Measurements from ENCODE around the gene DRAXIN. TPM values are rescaled to one million over a fixed set of nuclear protein-coding genes. Genes with fewer than 3 reads are reported as not detected.

DRAXIN gene
- polyA plus RNA-seq, 3 donors from 2014 or later = 0.29 to 0.94 (median 0.58) TPM

- Mint-ChIP-seq H3K27me3 (ENCODE audit: low read depth in 3 of 3) (peaks cover 2 to 6% (median 4%) of the 10 kb centered on the region in 3 donors), H3K9me3 (no peaks in the 10 kb centered on the region), H3K4me1 (peaks cover 16 to 21% of the 10 kb centered on the region in 2 donors), H3K4me3 (peak overlapping the region; percentile 66 to 98 (median 95)), H3K36me3 (no peaks in the 10 kb centered on the region), H3K27ac (peak overlapping the region in 3 of 6 donors; percentile 30 to 89 (median 61))
- DNase-seq = no peak
Measured at GRCh38 chr1:11682287-11682771, 9.2 kb upstream of the DRAXIN start.

GRCh38 chr1:11682799-11683198 lies 8.7 kb upstream of the DRAXIN start:
- peaks cover 16 to 21% of the 10 kb centered on the region in 2 donors for H3K4me1 Mint-ChIP-seq
- H3K27ac Mint-ChIP-seq = no peak overlapping the region
- H3K9me3 Mint-ChIP-seq = no peaks in the 10 kb centered on the region
- H3K4me3 Mint-ChIP-seq = no peak overlapping the region
- peaks cover 2 to 6% (median 4%) of the 10 kb centered on the region in 3 donors for H3K27me3 Mint-ChIP-seq (ENCODE audit: low read depth in 3 of 3)
- no peak for DNase-seq
- no peaks in the 10 kb centered on the region for H3K36me3 Mint-ChIP-seq

DNA sequence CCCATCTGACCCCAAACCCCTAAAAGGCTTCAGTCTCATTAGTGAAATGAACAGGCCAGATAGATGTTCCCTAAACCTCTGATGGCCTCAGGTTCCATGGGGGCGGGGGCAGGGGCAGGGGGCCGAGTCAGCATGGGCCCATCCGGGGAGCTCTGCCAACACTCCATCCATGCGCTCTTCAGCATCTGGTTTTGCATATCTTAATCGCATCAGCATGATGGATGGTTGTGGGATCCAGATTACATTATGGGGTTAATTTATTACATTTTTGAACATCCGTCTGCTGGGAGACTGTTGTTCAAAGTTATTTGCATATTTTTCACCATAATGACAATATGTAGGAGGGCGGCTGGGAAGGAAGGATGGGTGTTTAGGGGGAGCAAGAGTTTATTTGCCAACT lies 7.4 kb upstream of the DRAXIN start:
- H3K4me3 Mint-ChIP-seq = no peak overlapping the region
- H3K9me3 Mint-ChIP-seq = no peaks in the 10 kb centered on the region
- no peak overlapping the region for H3K27ac Mint-ChIP-seq
- no peaks in the 10 kb centered on the region for H3K36me3 Mint-ChIP-seq
- peaks cover 10 to 17% of the 10 kb centered on the region in 2 donors for H3K4me1 Mint-ChIP-seq
- peaks cover 2 to 6% (median 2%) of the 10 kb centered on the region in 3 donors for H3K27me3 Mint-ChIP-seq (ENCODE audit: low read depth in 3 of 3)
- no peak for DNase-seq

DNA sequence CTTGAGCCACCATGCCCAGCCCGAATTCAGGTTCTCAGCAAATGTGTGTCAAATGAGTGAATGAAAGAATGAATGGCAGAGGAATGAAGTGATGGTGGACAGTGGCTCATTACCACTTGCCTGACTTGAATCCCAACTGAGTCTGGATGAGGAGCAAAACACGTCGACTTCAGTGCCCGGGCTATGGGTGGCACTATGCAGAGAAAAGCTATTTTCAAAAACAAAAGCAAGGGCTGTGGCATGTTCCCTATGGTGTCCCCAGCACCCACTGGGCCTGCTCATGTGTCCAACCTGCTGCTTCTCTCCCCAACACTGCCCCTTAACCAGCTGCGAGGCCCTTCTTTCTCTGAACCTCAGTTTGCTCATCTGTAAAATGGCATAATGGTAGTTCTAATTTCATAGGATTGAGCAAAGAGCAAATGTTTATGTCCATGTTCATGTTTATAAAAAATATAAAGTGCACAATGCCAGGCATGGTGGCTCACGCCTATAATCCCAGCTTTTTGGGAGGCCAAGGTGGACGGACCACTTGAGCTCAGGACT lies 6.2 kb upstream of the DRAXIN start:
- peaks cover 2 to 7% (median 6%) of the 10 kb centered on the region in 3 donors for H3K27me3 Mint-ChIP-seq (ENCODE audit: low read depth in 3 of 3)

GRCh38 chr1:11688506-11688905 lies 3.0 kb upstream of the DRAXIN start:
- peaks cover 0 to 5% (median 0%) of the 10 kb centered on the region in 3 donors for H3K36me3 Mint-ChIP-seq
- DNase-seq = no peak
- H3K4me3 Mint-ChIP-seq = no peak overlapping the region
- H3K27ac Mint-ChIP-seq = no peak overlapping the region
- H3K27me3 Mint-ChIP-seq (ENCODE audit: low read depth in 3 of 3) = peaks cover 10 to 13% (median 12%) of the 10 kb centered on the region in 3 donors
- H3K9me3 Mint-ChIP-seq = peaks cover 0 to 2% (median 0%) of the 10 kb centered on the region in 6 donors
- H3K4me1 Mint-ChIP-seq = peaks cover 26 to 28% of the 10 kb centered on the region in 2 donors

More for the DNA sequence above, 6.2 kb upstream of the DRAXIN start:
- Mint-ChIP-seq H3K36me3 (peaks cover 0 to 5% (median 0%) of the 10 kb centered on the region in 3 donors), H3K27ac (no peak overlapping the region), H3K4me1 (peaks cover 13 to 17% of the 10 kb centered on the region in 2 donors), H3K9me3 (peaks cover 0 to 2% (median 0%) of the 10 kb centered on the region in 6 donors), H3K4me3 (no peak overlapping the region)
- no peak for DNase-seq

DNA sequence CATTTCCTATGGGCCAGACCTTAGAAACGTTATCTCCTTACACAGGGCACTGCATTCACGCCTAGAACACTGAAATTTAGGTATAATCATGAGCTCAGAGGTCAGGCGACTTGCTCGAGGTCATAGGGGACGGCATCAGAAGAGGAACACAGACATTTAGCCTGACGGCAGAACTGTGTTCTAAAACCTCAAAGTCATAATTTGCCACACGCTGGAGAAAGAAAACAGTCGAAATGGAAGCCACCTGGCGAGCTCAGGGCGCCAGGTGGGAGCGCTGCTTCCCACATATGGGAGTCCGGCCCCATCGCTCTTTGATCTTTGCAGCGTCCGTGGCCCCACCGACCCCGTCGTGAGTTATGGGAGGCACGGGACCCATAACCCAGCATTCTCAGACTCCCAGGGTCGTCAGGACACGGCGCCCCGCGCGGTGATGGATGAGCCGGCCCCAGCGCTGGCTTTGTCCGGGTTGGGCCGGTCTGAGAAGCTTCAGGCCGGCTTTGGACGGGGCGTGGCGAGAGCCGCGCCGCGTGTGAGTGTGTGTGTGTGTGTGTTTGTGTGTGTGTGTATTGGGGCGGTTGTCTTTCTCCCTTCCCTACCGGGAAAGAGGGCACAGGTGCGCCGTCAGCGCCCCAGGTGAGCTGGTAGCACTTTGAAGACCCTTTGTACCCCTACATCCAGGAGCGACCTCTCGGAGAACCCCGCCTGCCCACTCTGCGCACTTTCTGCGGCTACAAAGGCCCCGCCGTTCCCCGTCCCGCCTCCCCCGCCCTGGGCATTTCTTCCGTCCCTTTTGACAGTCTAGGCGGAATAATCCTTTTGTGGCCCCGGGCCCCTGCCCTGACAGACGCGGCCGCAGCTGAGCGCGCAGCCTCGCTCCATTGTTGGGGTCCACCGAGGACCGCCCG lies 861 bp upstream of the DRAXIN start:
- H3K4me1 Mint-ChIP-seq = peaks cover 33 to 38% of the 10 kb centered on the region in 2 donors
- peaks cover 0 to 2% (median 0%) of the 10 kb centered on the region in 6 donors for H3K9me3 Mint-ChIP-seq
- H3K4me3 Mint-ChIP-seq = peak overlapping the region; percentile 23 to 87 (median 75)
- peaks cover 11 to 13% (median 12%) of the 10 kb centered on the region in 3 donors for H3K27me3 Mint-ChIP-seq (ENCODE audit: low read depth in 3 of 3)
- H3K36me3 Mint-ChIP-seq = peaks cover 0 to 5% (median 0%) of the 10 kb centered on the region in 3 donors
- H3K27ac Mint-ChIP-seq = peak overlapping the region in 3 of 6 donors; percentile 6 to 85 (median 25)
- no peak for DNase-seq

GRCh38 chr1:11691928-11692711 lies 610 bp downstream of the DRAXIN start:
- Mint-ChIP-seq H3K27me3 (ENCODE audit: low read depth in 3 of 3) (peaks cover 11 to 13% (median 12%) of the 10 kb centered on the region in 3 donors), H3K36me3 (peaks cover 0 to 5% (median 0%) of the 10 kb centered on the region in 3 donors), H3K27ac (peak overlapping the region in 5 of 6 donors; percentile 73 to 81 (median 77))

DNA sequence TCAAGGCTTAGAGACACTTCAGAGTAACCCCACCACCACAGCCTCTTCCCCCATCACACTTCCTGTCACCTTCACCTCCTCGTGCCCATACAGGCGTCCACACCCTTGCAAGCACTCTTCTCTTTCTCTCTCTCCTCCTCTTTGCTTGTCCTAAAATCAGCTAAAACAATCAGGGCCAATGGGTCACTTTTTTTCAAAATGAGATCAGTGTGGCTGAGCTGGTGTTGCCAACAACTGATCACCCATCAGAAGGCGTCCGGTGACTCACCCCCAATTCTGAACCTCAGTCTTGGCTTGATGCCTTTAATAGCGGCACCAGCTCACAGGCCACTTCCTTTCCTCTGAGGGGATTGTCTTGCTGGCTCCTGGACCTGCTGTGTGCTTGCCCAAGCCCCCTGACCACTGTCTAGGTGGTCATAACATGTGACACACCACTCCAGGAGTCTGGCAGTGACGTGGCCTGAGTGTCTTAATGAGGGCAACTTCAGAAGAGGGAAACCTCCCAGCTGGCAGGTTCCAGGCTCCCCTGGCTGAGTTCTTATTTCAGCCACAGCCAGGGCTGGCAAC lies 1.6 kb downstream of the DRAXIN start:
- peaks cover 11 to 14% (median 13%) of the 10 kb centered on the region in 3 donors for H3K27me3 Mint-ChIP-seq (ENCODE audit: low read depth in 3 of 3)
- H3K9me3 Mint-ChIP-seq = peaks cover 0 to 2% (median 0%) of the 10 kb centered on the region in 6 donors
- H3K36me3 Mint-ChIP-seq = peaks cover 0 to 5% (median 0%) of the 10 kb centered on the region in 3 donors
- H3K4me1 Mint-ChIP-seq = peaks cover 33 to 38% of the 10 kb centered on the region in 2 donors
- peak; percentile 71 to 84 (median 78) for DNase-seq
- H3K4me3 Mint-ChIP-seq = peak overlapping the region; percentile 73 to 97 (median 83)
- peak overlapping the region; percentile 73 to 91 (median 78) for H3K27ac Mint-ChIP-seq

More at GRCh38 chr1:11691928-11692711, 610 bp downstream of the DRAXIN start:
- peak in 1 of 3 donors; percentile 7 for DNase-seq
- Mint-ChIP-seq H3K9me3 (peaks cover 0 to 2% (median 0%) of the 10 kb centered on the region in 6 donors), H3K4me3 (peak overlapping the region; percentile 73 to 97 (median 86)), H3K4me1 (peaks cover 33 to 38% of the 10 kb centered on the region in 2 donors)

DNA sequence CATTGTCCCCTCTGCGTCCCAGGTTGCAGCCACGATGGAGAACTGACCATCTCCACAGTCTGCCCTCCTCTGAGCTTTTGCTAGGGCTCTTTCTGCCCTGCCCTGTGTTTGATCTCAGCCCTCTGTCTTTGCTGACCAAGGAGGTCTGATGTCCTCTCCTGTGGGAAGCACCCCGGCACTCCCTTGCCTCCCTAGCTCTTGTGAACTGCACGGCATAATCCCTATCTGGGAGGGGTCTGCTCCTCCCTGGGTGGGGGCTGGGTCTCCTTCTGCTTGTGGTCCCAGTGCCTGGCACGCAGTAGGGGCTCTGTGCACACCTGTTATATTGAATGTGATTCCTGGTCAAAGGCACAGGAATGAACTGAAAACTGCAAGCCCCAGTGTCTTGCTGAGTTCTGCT lies 2.4 kb downstream of the DRAXIN start:
- Mint-ChIP-seq H3K9me3 (peaks cover 0 to 2% (median 0%) of the 10 kb centered on the region in 6 donors), H3K27ac (peak overlapping the region in 5 of 6 donors; percentile 73 to 91 (median 77)), H3K27me3 (ENCODE audit: low read depth in 3 of 3) (peaks cover 12 to 15% (median 13%) of the 10 kb centered on the region in 3 donors)

DNA sequence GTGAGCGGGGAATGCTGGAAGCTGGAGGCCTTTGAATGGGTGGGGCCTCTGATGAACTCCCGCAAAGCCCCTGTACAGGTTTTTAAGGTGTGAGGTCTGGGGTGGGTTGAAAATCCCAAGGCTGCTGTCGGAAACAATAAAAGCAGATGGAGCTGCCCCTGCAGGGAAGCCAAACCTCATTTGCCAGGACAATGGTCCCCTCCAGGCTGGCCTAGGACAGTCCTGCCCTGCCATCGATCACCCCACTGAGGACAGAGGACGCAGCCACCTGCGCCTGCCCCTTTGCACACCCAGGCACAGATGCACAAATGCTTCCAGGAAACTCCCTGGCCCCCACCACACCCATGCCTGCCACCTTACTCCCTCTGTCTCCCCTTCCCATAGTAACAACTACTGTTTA lies 4.4 kb downstream of the DRAXIN start:
- Mint-ChIP-seq H3K27ac (peak overlapping the region in 1 of 6 donors; percentile 45), H3K27me3 (ENCODE audit: low read depth in 3 of 3) (peaks cover 6 to 12% (median 10%) of the 10 kb centered on the region in 3 donors), H3K4me1 (peaks cover 25% of the 10 kb centered on the region in 2 donors), H3K36me3 (no peaks in the 10 kb centered on the region), H3K4me3 (no peak overlapping the region), H3K9me3 (no peaks in the 10 kb centered on the region)
- no peak for DNase-seq

More for the DNA sequence above, 2.4 kb downstream of the DRAXIN start:
- Mint-ChIP-seq H3K4me1 (peaks cover 33 to 38% of the 10 kb centered on the region in 2 donors), H3K36me3 (peaks cover 0 to 5% (median 0%) of the 10 kb centered on the region in 3 donors), H3K4me3 (peak overlapping the region; percentile 73 to 97 (median 83))
- no peak for DNase-seq

- no peaks in the 10 kb centered on the region for H3K9me3 Mint-ChIP-seq
- H3K27me3 Mint-ChIP-seq (ENCODE audit: low read depth in 3 of 3) = peaks cover 6 to 12% (median 9%) of the 10 kb centered on the region in 3 donors
- H3K4me1 Mint-ChIP-seq = peaks cover 19 to 22% of the 10 kb centered on the region in 2 donors
- no peaks in the 10 kb centered on the region for H3K36me3 Mint-ChIP-seq
- no peak overlapping the region for H3K27ac Mint-ChIP-seq
- no peak overlapping the region for H3K4me3 Mint-ChIP-seq
- no peak for DNase-seq
Measured at GRCh38 chr1:11697188-11697892, 5.8 kb downstream of the DRAXIN start.

GRCh38 chr1:11697893-11698210 lies 6.3 kb downstream of the DRAXIN start:
- peaks cover 14 to 17% of the 10 kb centered on the region in 2 donors for H3K4me1 Mint-ChIP-seq
- peak overlapping the region in 1 of 6 donors; percentile 14 for H3K27ac Mint-ChIP-seq
- DNase-seq = no peak
- H3K36me3 Mint-ChIP-seq = no peaks in the 10 kb centered on the region
- H3K4me3 Mint-ChIP-seq = no peak overlapping the region
- H3K27me3 Mint-ChIP-seq (ENCODE audit: low read depth in 3 of 3) = peaks cover 3 to 10% (median 9%) of the 10 kb centered on the region in 3 donors
- no peaks in the 10 kb centered on the region for H3K9me3 Mint-ChIP-seq
